Psoas muscle (tissue), 8 donors: ENCODE measurements around the gene JMJD1C. TPM values are rescaled to one million over a fixed set of nuclear protein-coding genes. Genes with fewer than 3 reads are reported as not detected.
"Not testable (repeated sequence)": the region's sequence is repeated elsewhere in the genome, so short reads cannot be mapped to it uniquely, and the experiment has no call there.

Experiments used
- ATAC-seq, 4 donors: fragments of 200-7000 bp; cut with Tn5 transposase; one replicate each; pipeline ENCODE4 v1.9.1; 2020; ENCODE audit warnings: moderate library complexity in 3 of 4, mild to moderate bottlenecking in 2 of 4
- DNase-seq, 2 donors: peaks; one replicate each; pipeline ENCODE4 v3.0.0-alpha.2; 2020
- H3K27ac ChIP-seq: fragments of 200-600 bp; one replicate; pipeline ENCODE4 v1.8.0; 2022
- H3K27me3 ChIP-seq, 3 donors: fragments of 200-600 bp in 1 of 3; one replicate each; pipeline versions ENCODE4 v1.6.1 to v1.8.0; 2013 to 2022; ENCODE audit warnings: low read length in 2 of 3, mild to moderate bottlenecking in 2 of 3, moderate library complexity in 1 of 3; ENCODE audit not compliant: insufficient read depth in 3 of 3
- H3K36me3 ChIP-seq, 2 donors: fragments of 200-600 bp in 1 of 2; one replicate each; pipeline versions ENCODE4 v1.6.1 to v1.8.0; 2013 to 2022; ENCODE audit warnings: low read depth in 1 of 2, mild to moderate bottlenecking in 1 of 2, moderate library complexity in 1 of 2; ENCODE audit not compliant: insufficient read depth in 1 of 2
- H3K4me1 ChIP-seq: fragments of 200-600 bp; one replicate; pipeline ENCODE4 v1.8.0; 2022
- H3K4me3 ChIP-seq: fragments of 200-600 bp; one replicate; pipeline ENCODE4 v1.8.0; 2022; ENCODE audit warnings: mild to moderate bottlenecking
- H3K9me3 ChIP-seq: fragments of 200-600 bp; one replicate; pipeline ENCODE4 v1.8.0; 2022
- CTCF ChIP-seq: fragments of 200-600 bp; IDR thresholded peaks from one replicate; pipeline ENCODE4 v1.8.0; 2022; ENCODE audit warnings: antibody characterized with exemption
- WGBS, 3 donors: extraction: QIAGEN DNeasy Blood & Tissue Kit; methylation state at CpG; one replicate each; pipeline versions ENCODE4 v1.1.6 to v1.1.7; 2013; 5-methylcytosine and 5-hydroxymethylcytosine counted together
- intact Hi-C, 2 donors: fragments of 100-400 bp; cut with DNase I; formaldehyde crosslinking; loops; one replicate each; pipeline versions ENCODE4 v1.11.0 to v1.14.2; 2022
- polyA plus RNA-seq, 3 donors: library from polyadenylated mRNA; stranded (reverse); fragments of 200-250 nt; gene quantifications; one replicate each; pipeline ENCODE4 v1.2.3, GENCODE V29; 2013
- total RNA-seq, 4 donors: library from RNA; stranded (reverse); fragmentation: NEBNext Ultra II Directional in 2 of 4; extraction: Animal tissue kit (Norgen Biotek cat#: 25700) in 2 of 4; gene quantifications; one replicate each; pipeline versions ENCODE4 v1.2.1 to v1.2.4, GENCODE V29; 2021 to 2023
- donor health status: healthy with polysubstance abuse.
- donor health status: DM: no; HTN: no; CAD: no; lungs with moderate emphysema.
- donor health status: Bipolar disorder and iron deficiency.
- donor health status: healthy.
- donor health status: DM: yes; HTN: yes; CAD: no.
- donor health status: DM: no; HTN: no; CAD: no.
- donor health status: DM: no; HTN: no; CAD: no.
- donor health status: DM: yes; HTN: yes; CAD: no.

Gene JMJD1C
- total and polyA plus RNA-seq, 7 donors, result 17.5 to 74.4 (median 28.8) TPM

GRCh38 chr10:63504145-63504881 is 38.5 kb upstream of the JMJD1C start:
- H3K27me3 ChIP-seq, result no peaks in the 10 kb centered on the region
- H3K4me1 ChIP-seq, result peaks cover 8% of the 10 kb centered on the region
- DNase-seq (no peak), ATAC-seq (no peak)
- H3K9me3 ChIP-seq, result no peaks in the 10 kb centered on the region
- H3K36me3 ChIP-seq, result no peaks in the 10 kb centered on the region
- intact Hi-C loops, result no loop called here
- no peak overlapping the region for H3K27ac ChIP-seq
- TF ChIP-seq CTCF, result no peak
- no peak overlapping the region for H3K4me3 ChIP-seq
- WGBS, 3 donors, result 70 to 73% (median 71%) methylated on average over 3 of the region's 3 CpGs

DNA sequence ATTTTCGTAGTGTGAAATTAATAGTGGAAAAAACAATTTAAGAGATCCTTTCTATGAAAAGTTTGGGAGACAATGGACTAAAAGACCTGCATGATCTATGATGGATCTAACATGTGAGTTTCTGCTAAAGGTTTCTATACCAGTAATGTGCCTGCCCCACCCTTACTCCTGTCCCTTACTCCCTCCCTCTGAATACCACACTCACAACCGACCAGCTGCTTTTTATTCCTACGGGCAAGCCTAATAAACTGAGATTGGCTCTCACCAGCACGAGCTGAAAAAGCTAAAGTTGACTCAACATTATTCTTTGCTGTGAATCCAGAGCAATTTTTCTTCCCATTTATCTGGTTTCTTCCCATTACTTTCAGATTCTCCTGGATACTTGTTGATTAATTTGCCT is 37.6 kb upstream of the JMJD1C start:
- 44 to 53% (median 49%) methylated on average over 4 of the region's 4 CpGs for WGBS, 3 donors

GRCh38 chr10:63502832-63503231 is 37.1 kb upstream of the JMJD1C start:
- H3K27ac ChIP-seq, result no peak overlapping the region
- H3K4me3 ChIP-seq, result no peak overlapping the region
- intact Hi-C loops, result no loop called here
- H3K27me3 ChIP-seq, result no peaks in the 10 kb centered on the region
- ATAC-seq (no peak), DNase-seq (no peak)
- peaks cover 10% of the 10 kb centered on the region for H3K4me1 ChIP-seq
- no peaks in the 10 kb centered on the region for H3K36me3 ChIP-seq
- H3K9me3 ChIP-seq, result no peaks in the 10 kb centered on the region
- TF ChIP-seq CTCF, result no peak
- WGBS, 3 donors, result 96 to 100% (median 98%) methylated on average over 1 of the region's 1 CpG

More for the DNA sequence above, 37.6 kb upstream of the JMJD1C start:
- Histone ChIP-seq H3K4me3 (no peak overlapping the region), H3K36me3 (no peaks in the 10 kb centered on the region), H3K4me1 (peaks cover 8% of the 10 kb centered on the region), H3K27ac (no peak overlapping the region), H3K9me3 (no peaks in the 10 kb centered on the region), H3K27me3 (no peaks in the 10 kb centered on the region)
- ATAC-seq (no peak), DNase-seq (no peak)
- no peak for TF ChIP-seq CTCF
- intact Hi-C loops, result no loop called here

DNA sequence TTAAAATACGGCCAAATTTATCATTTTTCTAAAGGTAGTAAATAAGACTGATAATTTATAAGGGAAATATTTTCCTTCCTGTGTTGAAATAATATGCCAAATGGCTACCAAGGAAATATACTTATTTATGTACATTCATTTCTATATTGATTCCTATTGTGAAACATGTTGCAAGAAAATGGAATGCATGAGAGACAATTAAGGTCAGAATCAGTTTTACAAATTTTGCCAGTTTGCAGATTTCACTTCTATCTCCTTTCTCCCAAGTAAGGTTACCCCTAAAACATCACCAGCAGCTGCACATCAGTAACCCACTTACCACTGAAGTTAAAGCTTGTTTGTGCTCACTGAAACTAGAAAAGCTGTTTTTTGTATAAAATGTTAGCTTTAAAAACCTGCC is 36.2 kb upstream of the JMJD1C start:
- no peaks in the 10 kb centered on the region for H3K36me3 ChIP-seq
- intact Hi-C loops, result no loop called here
- no peak for DNase-seq
- no peak overlapping the region for H3K4me3 ChIP-seq
- TF ChIP-seq CTCF, result no peak
- 93 to 97% (median 94%) methylated on average over 1 of the region's 1 CpG for WGBS, 3 donors
- no peaks in the 10 kb centered on the region for H3K9me3 ChIP-seq
- H3K27ac ChIP-seq, result no peak overlapping the region
- peaks cover 10% of the 10 kb centered on the region for H3K4me1 ChIP-seq
- H3K27me3 ChIP-seq, result no peaks in the 10 kb centered on the region
- no peak for ATAC-seq

DNA sequence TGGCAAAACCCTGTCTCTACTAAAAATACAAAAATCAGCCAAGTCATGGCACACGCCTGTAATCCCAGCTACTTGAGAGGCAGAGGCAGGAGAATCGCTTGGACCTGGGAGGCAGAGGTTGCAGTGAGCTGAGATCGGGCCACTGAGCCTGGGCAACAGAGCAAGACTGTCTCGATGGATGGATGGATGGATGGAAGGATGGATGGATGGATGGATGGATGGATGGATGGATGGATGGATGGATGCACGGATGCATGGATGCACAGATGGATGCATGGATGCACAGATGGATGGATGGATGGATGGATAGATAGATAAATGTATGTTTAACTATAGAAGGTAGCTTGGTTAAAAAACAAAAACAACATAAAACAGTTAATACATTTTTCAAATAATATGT is 34.8 kb upstream of the JMJD1C start:
- 96 to 98% (median 97%) methylated on average over 5 of the region's 5 CpGs for whole genome bisulfite sequencing, 3 donors
- H3K27ac ChIP-seq, H3K36me3 ChIP-seq, H3K4me3 ChIP-seq, H3K27me3 ChIP-seq, DNase-seq, ATAC-seq, H3K4me1 ChIP-seq, intact Hi-C loops, H3K9me3 ChIP-seq: not testable (repeated sequence)
